AG04449 (cell line): ENCODE measurements around the gene ATP5F1D.

Experiments
- CTCF ChIA-PET: fragments of 350-600 bp; formaldehyde crosslinking; extraction: SDS; loops from one replicate; lab custom pipeline; 2021; ENCODE audit warnings: antibody characterized with exemption; lab: Yijun Ruan, JAX
- POLR2A ChIA-PET: fragments of 400-600, 350-600 bp; formaldehyde crosslinking; extraction: SDS; loops from one replicate; lab custom pipeline; 2020; ENCODE audit warnings: antibody characterized with exemption, inconsistent platforms; lab: Yijun Ruan, JAX
- DNase-seq: peaks from one replicate; pipeline ENCODE4 v3.0.0-alpha.2; 2010; ENCODE audit warnings: low read depth, low spot score
- H3K4me3 ChIP-seq: 2 replicates; pipeline ENCODE4 v1.5.1; 2011; ENCODE audit warnings: low read depth, mild to moderate bottlenecking, control low read depth, low read length
- TF ChIP-seq, protein P1 (sequence below): IDR thresholded peaks from one replicate; pipeline ENCODE4 v1.5.1; 2011; ENCODE audit warnings: mild to moderate bottlenecking, moderate library complexity, low read length, control low read depth, inconsistent platforms; ENCODE audit not compliant: insufficient read depth; ENCODE audit errors: missing control alignments

Gene ATP5F1D

DNA sequence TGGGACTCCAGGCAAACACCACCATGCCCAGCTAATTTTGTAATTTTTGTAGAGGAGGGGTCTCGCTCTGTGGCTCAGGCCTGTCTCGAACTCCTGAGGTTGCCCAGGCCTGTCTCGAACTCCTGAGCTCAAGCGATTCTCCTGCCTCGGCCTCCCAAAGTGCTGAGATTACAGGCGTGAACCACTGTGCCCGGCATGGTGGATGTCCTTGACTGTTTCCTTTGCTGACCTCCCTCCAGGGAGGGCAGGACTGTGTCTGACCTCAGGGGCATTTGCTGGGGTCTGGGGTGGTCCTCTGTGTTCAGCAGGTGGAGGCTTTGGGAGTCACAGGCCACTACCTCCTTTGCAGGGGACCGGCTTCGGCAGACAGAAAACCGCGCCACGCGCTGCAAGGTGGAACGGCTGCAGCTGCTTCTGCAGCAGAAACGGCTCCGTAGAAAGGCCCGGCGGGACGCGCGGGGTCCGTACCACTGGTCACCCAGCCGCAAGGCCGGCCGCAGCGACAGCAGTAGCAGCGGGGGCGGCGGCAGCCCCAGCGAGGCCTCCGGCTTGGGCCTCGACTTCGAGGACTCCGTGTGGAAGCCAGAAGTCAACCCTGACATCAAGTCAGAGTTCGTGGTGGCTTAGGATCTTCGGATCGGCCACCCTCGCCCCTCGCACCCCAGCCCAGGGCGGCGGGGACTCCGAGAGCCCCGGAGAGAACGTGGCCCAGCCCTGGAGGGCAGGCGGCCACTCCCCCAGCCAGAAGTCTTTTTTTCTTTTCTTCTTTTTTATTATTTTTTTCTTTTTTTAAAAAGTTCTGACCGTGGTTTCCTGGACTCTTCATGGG, 15.3 kb downstream of the ATP5F1D start:
- no peak for DNase-seq
- POLR2A ChIA-PET = interaction anchor here (2.1 to 7.6 kb wide), 2 partner anchors 8 to 12 kb away, joined by 8 to 188 read pairs; partner anchors contain the start of gene CIRBP
- TF ChIP-seq, protein P1, sequence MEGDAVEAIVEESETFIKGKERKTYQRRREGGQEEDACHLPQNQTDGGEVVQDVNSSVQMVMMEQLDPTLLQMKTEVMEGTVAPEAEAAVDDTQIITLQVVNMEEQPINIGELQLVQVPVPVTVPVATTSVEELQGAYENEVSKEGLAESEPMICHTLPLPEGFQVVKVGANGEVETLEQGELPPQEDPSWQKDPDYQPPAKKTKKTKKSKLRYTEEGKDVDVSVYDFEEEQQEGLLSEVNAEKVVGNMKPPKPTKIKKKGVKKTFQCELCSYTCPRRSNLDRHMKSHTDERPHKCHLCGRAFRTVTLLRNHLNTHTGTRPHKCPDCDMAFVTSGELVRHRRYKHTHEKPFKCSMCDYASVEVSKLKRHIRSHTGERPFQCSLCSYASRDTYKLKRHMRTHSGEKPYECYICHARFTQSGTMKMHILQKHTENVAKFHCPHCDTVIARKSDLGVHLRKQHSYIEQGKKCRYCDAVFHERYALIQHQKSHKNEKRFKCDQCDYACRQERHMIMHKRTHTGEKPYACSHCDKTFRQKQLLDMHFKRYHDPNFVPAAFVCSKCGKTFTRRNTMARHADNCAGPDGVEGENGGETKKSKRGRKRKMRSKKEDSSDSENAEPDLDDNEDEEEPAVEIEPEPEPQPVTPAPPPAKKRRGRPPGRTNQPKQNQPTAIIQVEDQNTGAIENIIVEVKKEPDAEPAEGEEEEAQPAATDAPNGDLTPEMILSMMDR = no peak
- H3K4me3 ChIP-seq = no peak overlapping the region
- CTCF ChIA-PET = interaction anchor here (2.8 to 6.4 kb wide), 2 partner anchors 11 to 13 kb away, joined by 18 to 69 read pairs; partner anchors contain the start of gene CIRBP

DNA sequence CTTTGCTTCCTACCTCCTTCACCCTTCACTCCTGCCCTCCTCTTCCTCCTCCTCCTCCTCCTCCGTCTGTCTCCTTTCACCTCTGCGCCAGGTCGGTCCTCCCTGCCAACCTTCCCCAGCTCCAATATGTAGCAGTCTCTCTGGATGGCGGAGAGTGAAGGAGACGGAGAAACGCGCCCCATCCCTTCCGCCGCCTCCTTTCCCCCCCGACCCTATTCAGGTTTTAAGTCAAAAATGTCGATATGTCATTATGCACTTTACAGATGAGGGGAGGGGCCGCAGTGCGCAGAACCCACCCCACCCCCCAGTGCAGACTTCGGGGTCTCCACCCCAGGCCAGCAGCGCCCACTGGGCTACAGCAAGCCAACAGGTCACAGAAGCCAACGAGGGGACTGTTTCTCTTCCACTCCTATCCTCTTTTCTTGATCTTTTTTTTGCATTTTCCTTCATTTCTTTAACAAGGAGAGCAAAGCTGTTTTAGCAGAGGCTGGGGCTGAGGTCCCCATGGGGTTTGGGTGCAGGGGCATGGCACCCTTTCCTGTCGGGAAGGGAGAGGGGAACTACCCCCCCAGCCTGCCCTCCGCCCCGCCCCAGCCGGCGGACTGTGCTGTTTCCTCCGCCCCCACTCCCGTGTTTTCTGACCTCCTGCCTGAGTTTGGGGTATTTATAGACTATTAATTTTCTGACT, 16.1 kb downstream of the ATP5F1D start:
- TF ChIP-seq, protein P1 = no peak
- no peak for DNase-seq
- H3K4me3 ChIP-seq = no peak overlapping the region
- ChIA-PET CTCF (interaction anchor here (2.8 to 6.4 kb wide), 2 partner anchors 10 to 14 kb away, joined by 18 to 69 read pairs; partner anchors contain the start of gene CIRBP), POLR2A (interaction anchor here (1.1 to 7.6 kb wide), 4 partner anchors 7 to 16 kb away, joined by 4 to 188 read pairs (median 22); partner anchors contain the start of gene CIRBP)

DNA sequence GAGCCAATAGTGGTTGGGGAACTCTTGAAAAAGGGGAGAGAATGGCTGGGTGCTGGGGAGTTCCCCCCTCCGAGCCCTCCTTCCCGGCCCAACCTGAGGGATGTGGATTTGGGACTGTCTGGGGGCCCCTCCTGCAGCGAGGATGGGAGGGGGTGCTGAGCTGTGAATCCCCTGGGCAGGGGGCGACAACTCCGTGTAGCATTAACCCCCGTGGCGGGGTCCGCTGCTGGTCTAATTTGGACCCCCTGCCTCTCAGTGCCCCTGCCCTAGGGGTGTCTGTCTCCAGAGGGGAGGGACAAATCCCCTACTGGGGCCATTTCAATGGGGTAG, 16.6 kb downstream of the ATP5F1D start:
- ChIA-PET POLR2A (interaction anchor here (1.1 to 7.6 kb wide), 3 partner anchors 7 to 15 kb away, joined by 4 to 188 read pairs (median 36); partner anchors contain the start of gene CIRBP), CTCF (interaction anchor here (6.4 kb wide), 1 partner anchor 10 kb away, joined by 69 read pairs; the partner anchor contains the start of gene CIRBP)
- DNase-seq = no peak
- TF ChIP-seq, protein P1 = no peak
- no peak overlapping the region for H3K4me3 ChIP-seq

DNA sequence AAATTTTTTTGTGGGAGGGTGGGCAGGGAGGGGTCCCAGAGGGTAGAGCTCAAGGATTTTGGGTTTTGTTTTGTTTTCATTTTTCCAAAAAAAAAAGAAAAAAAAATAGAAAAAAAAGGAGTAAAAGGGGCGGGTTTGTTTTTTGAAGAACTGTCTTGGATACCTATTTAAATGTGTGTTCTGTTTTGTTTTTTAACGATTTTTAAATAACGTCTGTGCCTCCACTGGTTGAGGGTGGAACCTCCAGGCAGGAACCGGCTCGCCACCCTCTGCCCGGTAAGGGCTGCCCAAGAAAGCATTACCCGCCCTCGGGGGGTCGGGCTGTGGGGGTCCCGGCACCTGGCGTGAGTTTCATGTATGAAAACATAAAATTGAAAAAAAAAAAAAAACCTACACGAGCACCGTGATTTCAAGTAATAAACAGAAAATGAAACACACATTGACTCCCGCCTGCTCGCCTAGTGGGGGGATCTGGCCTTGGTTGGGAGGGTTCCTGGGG, 17.2 kb downstream of the ATP5F1D start:
- DNase-seq = no peak
- no peak overlapping the region for H3K4me3 ChIP-seq
- ChIA-PET CTCF (interaction anchor here (6.4 to 11.8 kb wide), 2 partner anchors 9 to 16 kb away, joined by 69 to 626 read pairs; partner anchors contain the start of genes ATP5F1D and CIRBP), POLR2A (interaction anchor here (1.1 to 7.6 kb wide), 3 partner anchors 6 to 14 kb away, joined by 4 to 188 read pairs (median 36); partner anchors contain the start of gene CIRBP)
- TF ChIP-seq, protein P1 = no peak

DNA sequence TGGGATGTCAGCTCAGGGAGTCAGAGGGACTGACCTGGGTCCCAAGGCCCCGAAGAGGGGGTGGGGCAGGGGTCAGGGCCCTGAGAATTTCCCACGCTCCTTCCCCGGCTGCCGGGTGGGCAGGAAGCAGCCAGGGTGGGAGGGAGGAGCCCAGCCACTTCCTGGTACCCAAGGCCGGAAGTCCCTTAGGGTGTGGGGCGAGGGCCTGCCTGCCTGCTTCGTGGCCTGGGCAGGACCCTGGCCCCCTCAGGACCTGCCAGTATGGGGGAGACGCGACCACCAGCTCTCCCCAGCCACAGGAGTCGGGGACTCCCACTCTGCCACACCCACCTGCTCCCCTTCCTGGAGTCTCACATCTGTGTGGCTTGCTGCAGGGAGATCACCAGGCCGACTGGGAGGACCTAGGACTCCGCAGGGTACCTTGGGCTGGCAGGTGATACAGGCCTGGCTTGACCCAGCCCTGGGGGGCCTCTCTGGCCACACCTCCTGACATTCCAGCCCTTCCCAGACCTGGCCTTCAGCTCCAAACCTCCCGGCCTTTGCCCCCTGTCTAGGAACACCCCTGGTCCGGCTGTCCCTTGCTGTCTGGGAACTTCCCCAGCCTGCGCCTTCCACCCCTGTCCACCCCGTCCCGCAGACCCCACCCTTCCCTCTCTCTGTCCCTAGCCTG, 17.8 kb downstream of the ATP5F1D start:
- TF ChIP-seq, protein P1 = no peak

More for the DNA sequence above, 17.8 kb downstream of the ATP5F1D start:
- no peak for DNase-seq
- ChIA-PET CTCF (interaction anchor here (11.8 kb wide), 1 partner anchor 17 kb away, joined by 626 read pairs; the partner anchor contains the start of gene ATP5F1D), POLR2A (interaction anchor here (4.1 kb wide), 1 partner anchor 10 kb away, joined by 36 read pairs; the partner anchor contains the start of gene CIRBP)
- H3K4me3 ChIP-seq = no peak overlapping the region
